Fibroblast of peridontal ligament (primary cell): ENCODE data around the gene DMTF1.

Source experiments
- DNase-seq: peaks from one replicate; pipeline ENCODE4 v3.0.0-alpha.2; 2010; ENCODE audit errors: extremely low read depth

Gene DMTF1

DNA sequence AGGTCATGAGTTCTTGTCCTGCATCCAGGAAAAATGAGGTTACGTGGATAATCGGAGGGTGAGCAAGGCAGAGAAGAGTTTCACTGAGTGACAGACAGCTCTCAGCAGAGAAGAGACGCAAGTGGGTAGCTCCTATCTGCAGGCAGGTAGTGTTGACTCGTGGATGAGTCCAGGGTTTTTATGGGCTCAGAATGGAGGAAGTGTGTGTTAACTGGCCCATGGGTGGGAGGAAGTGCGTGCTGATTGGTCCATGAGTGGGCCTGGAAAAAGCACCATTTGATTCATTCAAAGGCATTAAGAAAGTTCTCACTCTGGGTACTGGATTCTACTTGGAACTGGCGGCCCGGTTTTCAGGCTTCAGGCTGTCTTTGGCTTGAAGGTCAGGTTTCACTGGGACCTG lies 4.8 kb upstream of the DMTF1 start:
- no peak for DNase-seq

GRCh38 chr7:87148332-87148955 lies 3.8 kb upstream of the DMTF1 start:
- peak; percentile 59 for DNase-seq

DNA sequence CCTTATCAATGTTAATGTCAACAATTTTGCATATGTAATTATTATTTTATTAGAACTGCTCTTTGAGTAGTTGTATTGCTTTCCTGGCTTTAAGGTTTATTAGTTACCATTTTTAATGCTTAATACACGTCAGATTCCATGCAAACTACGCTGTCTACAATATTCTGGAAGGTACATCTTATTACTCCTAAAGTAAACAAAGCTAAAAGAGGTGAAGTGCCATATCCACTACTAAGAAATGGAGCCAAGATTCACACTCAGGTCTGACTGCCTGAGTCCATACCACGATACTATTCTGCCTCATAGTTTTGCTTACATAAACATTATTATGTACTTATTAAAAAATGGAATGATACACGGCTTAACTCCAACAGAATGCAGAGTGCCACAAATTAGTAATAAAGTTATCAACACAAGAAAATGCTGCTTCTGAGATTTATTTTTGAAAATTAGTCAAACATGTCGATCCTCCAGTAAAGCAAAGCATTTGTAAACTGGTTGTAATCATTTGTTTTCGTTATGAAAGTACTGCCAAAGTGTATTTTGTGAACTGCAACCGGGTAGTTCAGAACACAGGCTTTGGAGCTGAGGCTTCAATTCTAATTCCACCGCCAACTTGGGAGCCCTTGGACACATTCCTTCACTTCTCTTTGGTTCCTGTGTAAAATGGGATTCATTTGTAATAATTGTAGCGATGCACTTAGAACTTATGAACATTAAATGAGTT lies 1.1 kb upstream of the DMTF1 start:
- peak; percentile 20 for DNase-seq

GRCh38 chr7:87151729-87152111 lies 533 bp upstream of the DMTF1 start:
- DNase-seq = no peak

DNA sequence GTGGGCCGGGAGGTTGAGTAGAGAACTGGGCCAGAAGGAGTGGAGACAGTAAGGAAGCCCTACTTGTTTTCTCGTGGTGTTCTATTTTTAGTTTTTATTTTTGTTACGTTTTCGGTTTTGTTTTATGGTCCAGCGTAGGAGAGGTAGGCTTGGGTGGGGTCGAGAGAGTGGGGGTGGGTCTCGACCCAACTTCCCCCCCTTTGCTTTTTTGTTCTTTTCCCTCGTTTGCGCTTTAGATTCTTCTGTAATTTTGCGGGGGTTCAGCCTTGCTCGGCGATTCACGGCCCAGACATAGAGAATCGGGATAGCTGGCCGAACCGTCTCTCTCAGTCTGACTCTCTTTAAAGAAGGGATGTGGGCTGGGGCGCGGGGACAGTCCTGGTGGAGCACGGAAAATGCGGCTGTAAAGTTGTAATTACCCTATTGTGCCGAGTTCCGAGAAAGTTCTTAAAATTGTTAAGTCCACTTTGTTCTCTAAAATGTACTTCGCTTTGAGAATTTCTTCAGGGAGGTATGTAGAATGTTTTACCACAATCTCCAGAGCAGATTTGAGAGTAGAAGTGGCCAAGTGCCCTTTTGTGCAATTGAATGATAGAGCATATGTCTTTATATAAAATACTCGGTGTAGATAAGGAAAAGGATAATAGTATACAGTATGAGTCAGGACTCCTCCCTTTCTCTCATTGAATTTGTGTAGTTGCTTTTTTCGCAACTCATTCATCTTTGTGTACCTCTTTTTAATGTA lies 816 bp downstream of the DMTF1 start:
- DNase-seq = peak; percentile 33

DNA sequence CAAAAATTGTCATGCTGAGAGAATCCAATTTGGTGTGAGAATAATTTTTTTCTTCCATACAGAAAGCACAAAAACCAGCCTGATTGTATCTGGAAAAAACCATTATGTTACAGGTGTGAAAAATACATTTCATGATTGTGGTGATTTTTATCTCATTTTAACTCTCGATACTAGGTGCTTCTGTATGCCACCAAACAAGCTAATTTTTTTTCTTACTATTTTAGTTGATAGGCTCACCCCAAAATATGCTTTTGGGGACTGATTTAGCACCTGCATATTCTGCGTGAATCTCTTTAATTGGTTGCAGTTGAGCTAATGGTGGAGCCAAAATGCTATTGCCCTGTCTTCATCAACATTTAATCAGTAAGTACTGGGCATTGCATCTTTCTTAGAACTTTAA lies 1.9 kb downstream of the DMTF1 start:
- DNase-seq = no peak

- DNase-seq = no peak
Measured at GRCh38 chr7:87154569-87154968, 2.3 kb downstream of the DMTF1 start.

- no peak for DNase-seq
Measured at GRCh38 chr7:87155788-87156187, 3.5 kb downstream of the DMTF1 start.

DNA sequence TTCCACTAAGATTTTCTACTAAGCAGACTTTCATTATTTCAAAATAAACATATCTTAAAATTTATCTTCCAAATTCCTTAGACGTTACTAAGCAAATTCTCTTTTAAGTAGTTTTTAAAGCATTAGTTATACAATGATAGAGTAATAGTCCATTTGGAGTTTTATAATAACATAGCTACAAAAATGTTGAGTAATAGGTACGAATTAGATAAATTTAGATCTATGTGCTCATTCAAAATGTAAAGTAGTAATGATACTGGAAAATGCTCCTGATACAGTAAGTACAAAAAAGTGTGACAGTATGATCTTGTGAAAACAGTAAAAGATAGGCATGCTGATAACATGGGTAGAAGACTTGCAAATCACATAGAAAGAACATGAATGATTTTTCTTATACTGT lies 4.5 kb downstream of the DMTF1 start:
- peak; percentile 13 for DNase-seq

- no peak for DNase-seq
Measured at GRCh38 chr7:87159538-87159937, 7.3 kb downstream of the DMTF1 start.

DNA sequence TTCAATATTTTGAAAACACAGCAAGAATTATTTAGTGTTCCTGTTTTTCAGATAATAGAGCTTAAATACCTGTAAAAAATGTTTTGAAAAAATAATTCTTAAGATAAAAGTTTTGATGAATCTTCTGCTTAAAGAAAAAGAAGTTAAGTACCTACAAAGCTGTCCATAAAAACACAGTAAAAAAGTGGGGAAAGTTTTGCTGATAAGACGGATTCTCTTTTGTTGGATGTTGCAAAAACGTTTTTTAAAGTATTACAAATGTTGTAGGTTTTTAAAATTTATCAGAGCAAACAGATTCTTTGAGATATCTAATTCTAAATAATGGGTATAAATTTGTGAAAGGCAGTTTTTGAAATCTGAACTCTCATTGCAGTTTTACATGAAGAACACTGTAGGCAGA lies 12.2 kb downstream of the DMTF1 start:
- no peak for DNase-seq

- no peak for DNase-seq
Measured at GRCh38 chr7:87170828-87171227, 18.6 kb downstream of the DMTF1 start.

- no peak for DNase-seq
Measured at GRCh38 chr7:87171282-87171934, 19.2 kb downstream of the DMTF1 start.

- DNase-seq = no peak
Measured at GRCh38 chr7:87173471-87173870, 21.2 kb downstream of the DMTF1 start.

DNA sequence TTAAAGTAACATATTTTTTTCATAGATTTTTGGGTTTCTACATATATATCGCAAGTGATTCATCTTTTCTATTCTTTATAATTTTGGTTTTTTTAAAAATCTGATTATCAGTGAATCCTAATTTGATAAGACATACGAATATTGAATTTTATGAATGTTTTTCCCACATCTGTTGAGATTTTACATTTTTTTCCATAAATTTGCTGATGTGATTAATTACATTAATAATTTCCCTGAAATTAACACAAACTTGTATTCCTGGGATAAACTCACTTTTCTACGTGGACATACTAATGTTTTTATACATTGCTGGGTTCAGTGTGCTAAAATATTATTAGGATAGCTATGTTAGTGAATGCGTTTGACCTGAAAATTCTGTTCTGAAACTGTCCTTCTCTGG lies 26.1 kb downstream of the DMTF1 start:
- no peak for DNase-seq

GRCh38 chr7:87179180-87179579 lies 26.9 kb downstream of the DMTF1 start:
- DNase-seq = no peak

DNA sequence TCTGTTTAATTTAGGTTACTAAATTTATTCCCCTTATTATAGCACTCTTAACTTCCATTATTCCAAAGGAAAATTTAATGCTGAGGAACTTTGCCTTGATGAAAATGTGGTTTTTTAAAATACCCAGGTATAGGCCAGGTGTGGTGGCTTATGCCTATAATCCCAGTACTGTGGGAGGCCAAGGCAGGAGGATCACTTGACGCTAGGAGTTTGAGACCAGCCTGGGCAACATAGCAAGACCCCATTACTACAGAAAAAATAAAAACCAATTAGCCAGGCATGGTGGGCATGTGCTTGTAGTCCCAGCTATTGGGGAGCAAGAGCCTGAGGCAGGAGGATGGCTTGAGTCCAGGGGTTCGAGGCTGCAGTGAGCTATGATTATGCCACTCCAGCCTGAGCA lies 34.9 kb downstream of the DMTF1 start:
- DNase-seq = no peak

- no peak for DNase-seq
Measured at GRCh38 chr7:87188930-87189329, 36.7 kb downstream of the DMTF1 start.

- no peak for DNase-seq
Measured at GRCh38 chr7:87190783-87191182, 38.5 kb downstream of the DMTF1 start.

DNA sequence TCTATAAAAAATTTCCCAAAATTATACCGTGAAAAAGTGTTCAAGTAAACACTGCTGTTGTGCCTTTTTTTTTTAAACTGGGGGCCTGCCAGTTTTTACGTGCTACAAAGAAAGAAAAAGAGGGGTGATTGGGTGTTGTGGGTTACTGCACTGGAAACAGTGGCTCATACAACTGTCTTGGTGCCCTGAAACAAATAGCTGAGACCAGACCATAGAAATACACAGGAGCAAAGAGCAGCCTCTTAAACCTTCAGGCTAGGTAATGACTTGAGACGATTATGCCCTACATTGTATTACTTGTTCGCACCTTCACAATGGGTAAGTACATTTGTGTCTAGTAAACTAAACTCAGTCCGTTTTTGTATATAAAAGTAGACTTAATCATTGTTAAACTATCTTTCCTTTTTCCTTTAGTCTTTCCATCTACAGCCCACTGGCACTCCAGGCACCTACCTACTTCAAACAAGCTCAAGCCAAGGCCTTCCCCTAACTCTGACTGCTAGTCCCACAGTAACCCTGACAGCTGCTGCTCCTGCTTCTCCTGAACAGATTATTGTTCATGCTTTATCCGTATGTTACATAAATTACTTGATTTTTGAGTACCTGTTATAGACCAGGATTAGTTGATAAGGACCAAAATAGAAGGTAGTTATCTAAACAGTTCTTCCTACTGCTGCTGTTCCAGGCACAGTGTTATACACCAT lies 40.7 kb downstream of the DMTF1 start:
- DNase-seq = no peak

- no peak for DNase-seq
Measured at GRCh38 chr7:87193912-87194311, 41.7 kb downstream of the DMTF1 start.

GRCh38 chr7:87199241-87199640 lies 47.0 kb downstream of the DMTF1 start:
- DNase-seq = no peak
